Frontal cortex (tissue), 4 donors: ENCODE data around the gene KCNMA1. TPM values are rescaled to one million over a fixed set of nuclear protein-coding genes. Genes with fewer than 3 reads are reported as not detected.

Experiments
- DNase-seq, 2 donors: peaks; one replicate each; pipeline ENCODE4 v3.0.0; 2012; ENCODE audit warnings: low spot score in 2 of 2
- FAIRE-seq: peaks from 2 replicates; lab custom pipeline; 2012; peaks lifted over from hg19 to GRCh38; lab: Jason Lieb, UNC
- total RNA-seq: library from RNA; depleted of rRNA; stranded (reverse); fragments of >200 nt; gene quantifications from one replicate; pipeline ENCODE4 v1.2.3, GENCODE V29; 2014
- donor health status: control.
- donor health status: control.
- donor health status: control.

Gene KCNMA1
- total RNA-seq, 1 donor from 2014 or later, result 27.3 TPM

- FAIRE-seq, result no peak
- no peak for DNase-seq
Observed at GRCh38 chr10:77195101-77195500, 442.5 kb downstream of the KCNMA1 start.

- DNase-seq (no peak), FAIRE-seq (no peak)
Observed at GRCh38 chr10:77193001-77193400, 444.6 kb downstream of the KCNMA1 start.

GRCh38 chr10:77192402-77192801, 445.2 kb downstream of the KCNMA1 start:
- FAIRE-seq, result no peak
- DNase-seq, result no peak

GRCh38 chr10:77191324-77192049, 446.1 kb downstream of the KCNMA1 start:
- FAIRE-seq (no peak), DNase-seq (no peak)

- no peak for DNase-seq
- no peak for FAIRE-seq
Observed at GRCh38 chr10:77190291-77190690, 447.3 kb downstream of the KCNMA1 start.

GRCh38 chr10:77189520-77189919, 448.1 kb downstream of the KCNMA1 start:
- no peak for DNase-seq

GRCh38 chr10:77189075-77189474, 448.5 kb downstream of the KCNMA1 start:
- no peak for FAIRE-seq
- no peak for DNase-seq

More at GRCh38 chr10:77189520-77189919, 448.1 kb downstream of the KCNMA1 start:
- no peak for FAIRE-seq

GRCh38 chr10:77188521-77188920, 449.1 kb downstream of the KCNMA1 start:
- no peak for DNase-seq
- no peak for FAIRE-seq

- DNase-seq, result no peak
- FAIRE-seq, result no peak
Observed at GRCh38 chr10:77188000-77188395, 449.6 kb downstream of the KCNMA1 start.

GRCh38 chr10:77187376-77187999, 450.1 kb downstream of the KCNMA1 start:
- DNase-seq (no peak), FAIRE-seq (no peak)

- DNase-seq (no peak), FAIRE-seq (no peak)
Observed at GRCh38 chr10:77186936-77187335, 450.7 kb downstream of the KCNMA1 start.

GRCh38 chr10:77185696-77186095, 451.9 kb downstream of the KCNMA1 start:
- FAIRE-seq, result no peak

GRCh38 chr10:77182803-77183202, 454.8 kb downstream of the KCNMA1 start:
- FAIRE-seq, result no peak
- DNase-seq, result no peak

More at GRCh38 chr10:77185696-77186095, 451.9 kb downstream of the KCNMA1 start:
- DNase-seq, result no peak

GRCh38 chr10:77180794-77181193, 456.8 kb downstream of the KCNMA1 start:
- DNase-seq (no peak), FAIRE-seq (no peak)

- FAIRE-seq (no peak), DNase-seq (no peak)
Observed at GRCh38 chr10:77180104-77180503, 457.5 kb downstream of the KCNMA1 start.

GRCh38 chr10:77179015-77179695, 458.5 kb downstream of the KCNMA1 start:
- DNase-seq (peak in 1 of 2 donors; percentile 11), FAIRE-seq (no peak)

GRCh38 chr10:77177589-77177988, 460.0 kb downstream of the KCNMA1 start:
- FAIRE-seq, result no peak

GRCh38 chr10:77177161-77177560, 460.4 kb downstream of the KCNMA1 start:
- no peak for FAIRE-seq
- no peak for DNase-seq

More at GRCh38 chr10:77177589-77177988, 460.0 kb downstream of the KCNMA1 start:
- no peak for DNase-seq

GRCh38 chr10:77176232-77176631, 461.4 kb downstream of the KCNMA1 start:
- DNase-seq, result no peak
- FAIRE-seq, result no peak

- FAIRE-seq (no peak), DNase-seq (no peak)
Observed at GRCh38 chr10:77175631-77176222, 461.9 kb downstream of the KCNMA1 start.
